ENCODE data around the gene SDCBP2. TPM values are rescaled to one million over a fixed set of nuclear protein-coding genes. Genes with fewer than 3 reads are reported as not detected.
A peak's percentile ranks its signal among the peaks of the same experiment; 100 is the strongest.

The SDCBP2 gene
- total RNA-seq, 2 experiments from 2014 or later, result 1.2 to 1.3 TPM

- Histone ChIP-seq H3K4me1 (ENCODE audit: insufficient read depth, low read length) (peaks cover 27% of the 10 kb centered on the region), H3K4me3 (ENCODE audit: low read length) (no peak overlapping the region), H3K27me3 (ENCODE audit: control insufficient read depth in 1 of 2, insufficient read depth in 2 of 2, low read length in 2 of 2) (no peaks in the 10 kb centered on the region), H3K27ac (ENCODE audit: low read depth in 1 of 2, low read length in 2 of 2) (no peak overlapping the region), H3K9me3 (ENCODE audit: control insufficient read depth in 1 of 2, insufficient read depth in 1 of 2, low read length in 2 of 2) (no peaks in the 10 kb centered on the region), H3K36me3 (ENCODE audit: insufficient read depth, low read length) (peaks cover 59% of the 10 kb centered on the region)
- ATAC-seq (ENCODE audit: poor library complexity) (no peak), DNase-seq (no peak)
- Mint-ChIP-seq H3K4me1 (ENCODE audit: low read depth) (peaks cover 58% of the 10 kb centered on the region), H3K27ac (peak overlapping the region; percentile 36), H3K36me3 (ENCODE audit: low read depth) (peaks cover 84% of the 10 kb centered on the region), H3K27me3 (no peaks in the 10 kb centered on the region), H3K4me3 (no peak overlapping the region), H3K9me3 (no peaks in the 10 kb centered on the region)
- intact Hi-C loops (cut with DNase I, micrococcal nuclease), result no loop called here
- ChIA-PET POLR2A (no interaction called here), CTCF (interaction anchor here (0.5 kb wide), 1 partner anchor 895 kb away, joined by 3 read pairs; no protein-coding TSS in a partner anchor)
- no peak for TF ChIP-seq CTCF (IDR thresholded peaks at IDR 0.05)
Observed at GRCh38 chr20:1373036-1373435, 44.1 kb upstream of the SDCBP2 start.

GRCh38 chr20:1371830-1372539, 43.0 kb upstream of the SDCBP2 start:
- peaks cover 54% of the 10 kb centered on the region for H3K4me1 Mint-ChIP-seq (ENCODE audit: low read depth)
- H3K27ac Mint-ChIP-seq, result peak overlapping the region; percentile 54
- intact Hi-C loops (cut with DNase I, micrococcal nuclease), result no loop called here
- no peak overlapping the region for H3K4me3 Mint-ChIP-seq
- no peaks in the 10 kb centered on the region for H3K9me3 ChIP-seq (ENCODE audit: control insufficient read depth in 1 of 2, insufficient read depth in 1 of 2, low read length in 2 of 2)
- H3K4me3 ChIP-seq (ENCODE audit: low read length), result no peak overlapping the region
- H3K27ac ChIP-seq (ENCODE audit: low read depth in 1 of 2, low read length in 2 of 2), result no peak overlapping the region
- no peaks in the 10 kb centered on the region for H3K9me3 Mint-ChIP-seq
- peaks cover 17% of the 10 kb centered on the region for H3K4me1 ChIP-seq (ENCODE audit: insufficient read depth, low read length)
- POLR2A ChIA-PET, result interaction anchor here (0.8 kb wide), 1 partner anchor 19 kb away, joined by 3 read pairs; no protein-coding TSS in a partner anchor
- H3K27me3 Mint-ChIP-seq, result no peaks in the 10 kb centered on the region
- TF ChIP-seq CTCF (IDR thresholded peaks at IDR 0.05), result no peak
- CTCF ChIA-PET, result no interaction called here
- H3K27me3 ChIP-seq (ENCODE audit: control insufficient read depth in 1 of 2, insufficient read depth in 2 of 2, low read length in 2 of 2), result no peaks in the 10 kb centered on the region
- H3K36me3 ChIP-seq (ENCODE audit: insufficient read depth, low read length), result peaks cover 68% of the 10 kb centered on the region
- DNase-seq, result no peak
- ATAC-seq (ENCODE audit: poor library complexity), result no peak
- peaks cover 85% of the 10 kb centered on the region for H3K36me3 Mint-ChIP-seq (ENCODE audit: low read depth)

GRCh38 chr20:1371202-1371782, 42.4 kb upstream of the SDCBP2 start:
- Mint-ChIP-seq H3K36me3 (ENCODE audit: low read depth) (peaks cover 86% of the 10 kb centered on the region), H3K4me1 (ENCODE audit: low read depth) (peaks cover 47% of the 10 kb centered on the region), H3K9me3 (no peaks in the 10 kb centered on the region), H3K27ac (peak overlapping the region; percentile 54), H3K27me3 (no peaks in the 10 kb centered on the region), H3K4me3 (no peak overlapping the region)
- CTCF ChIA-PET, result no interaction called here
- intact Hi-C loops (cut with DNase I, micrococcal nuclease), result no loop called here
- Histone ChIP-seq H3K27ac (ENCODE audit: low read depth in 1 of 2, low read length in 2 of 2) (no peak overlapping the region), H3K4me1 (ENCODE audit: insufficient read depth, low read length) (peaks cover 12% of the 10 kb centered on the region), H3K4me3 (ENCODE audit: low read length) (no peak overlapping the region), H3K27me3 (ENCODE audit: control insufficient read depth in 1 of 2, insufficient read depth in 2 of 2, low read length in 2 of 2) (no peaks in the 10 kb centered on the region), H3K36me3 (ENCODE audit: insufficient read depth, low read length) (peaks cover 68% of the 10 kb centered on the region), H3K9me3 (ENCODE audit: control insufficient read depth in 1 of 2, insufficient read depth in 1 of 2, low read length in 2 of 2) (no peaks in the 10 kb centered on the region)
- DNase-seq, result no peak
- no peak for TF ChIP-seq CTCF (IDR thresholded peaks at IDR 0.05)
- POLR2A ChIA-PET, result interaction anchor here (0.8 kb wide), 1 partner anchor 20 kb away, joined by 3 read pairs; no protein-coding TSS in a partner anchor
- no peak for ATAC-seq (ENCODE audit: poor library complexity)
